Ishikawa (cell line): Measurements from ENCODE around the gene ITPRIPL2.

ENCODE experiments used
- CEBPB ChIP-seq: IDR thresholded peaks from 2 replicates; pipeline ENCODE4 v1.6.1; 2012
- CREB1 ChIP-seq: IDR thresholded peaks from 2 replicates; pipeline ENCODE4 v1.6.1; 2012; ENCODE audit warnings: low read depth
- EGR1 ChIP-seq: IDR thresholded peaks from 2 replicates; pipeline ENCODE4 v1.6.1; 2012
- EP300 ChIP-seq: IDR thresholded peaks from 2 replicates; pipeline ENCODE4 v1.6.1; 2012; ENCODE audit warnings: borderline replicate concordance
- FOXM1 ChIP-seq: IDR thresholded peaks from 2 replicates; pipeline ENCODE4 v1.6.1; 2012; ENCODE audit warnings: low read depth, borderline replicate concordance
- NFIC ChIP-seq: IDR thresholded peaks from 2 replicates; pipeline ENCODE4 v1.6.1; 2012
- RAD21 ChIP-seq: IDR thresholded peaks from 2 replicates; pipeline ENCODE4 v1.6.1; 2012; ENCODE audit warnings: low read depth
- TAF1 ChIP-seq: IDR thresholded peaks from 2 replicates; pipeline ENCODE4 v1.6.1; 2012; ENCODE audit warnings: low read depth, mild to moderate bottlenecking
- TCF12 ChIP-seq: IDR thresholded peaks from 2 replicates; pipeline ENCODE4 v1.6.1; 2012; ENCODE audit warnings: low read depth
- TEAD4 ChIP-seq: IDR thresholded peaks from 2 replicates; pipeline ENCODE4 v1.6.1; 2012
- USF1 ChIP-seq: IDR thresholded peaks from 2 replicates; pipeline ENCODE4 v1.6.1; 2012
- YY1 ChIP-seq: IDR thresholded peaks from 2 replicates; pipeline ENCODE4 v1.6.1; 2012; ENCODE audit warnings: low read depth
- ZBTB7A ChIP-seq: IDR thresholded peaks from 2 replicates; pipeline ENCODE4 v1.6.1; 2012; ENCODE audit warnings: low read depth
- TF ChIP-seq, protein P1 (sequence below): IDR thresholded peaks from 2 replicates; pipeline ENCODE4 v1.6.1; 2012; ENCODE audit warnings: low read depth, mild to moderate bottlenecking
- TF ChIP-seq, protein P2 (sequence below): IDR thresholded peaks from 2 replicates; pipeline ENCODE4 v1.6.1; 2012

Gene ITPRIPL2

DNA sequence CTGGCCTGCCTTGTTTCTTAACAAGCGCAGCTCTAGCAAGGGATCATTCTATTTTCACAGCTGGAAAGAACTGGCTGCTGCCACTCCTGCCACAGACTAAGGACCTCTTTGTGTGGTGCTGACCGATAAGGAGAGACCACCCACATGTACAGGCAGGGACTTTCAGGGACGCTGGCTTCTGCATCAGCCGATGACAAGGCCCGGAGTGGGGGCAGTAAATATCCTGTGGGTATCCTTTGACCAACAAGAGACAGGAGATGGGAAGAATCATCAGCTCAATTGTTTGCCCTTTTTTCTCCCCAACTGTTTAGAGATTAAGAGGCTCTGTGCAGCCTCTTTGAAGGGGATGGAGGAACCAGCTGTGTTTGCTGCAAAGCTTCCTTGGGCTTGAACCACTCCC, 9.2 kb upstream of the ITPRIPL2 start:
- TF ChIP-seq CEBPB, result no peak
- TF ChIP-seq YY1, result no peak
- no peak for TF ChIP-seq USF1
- TF ChIP-seq, protein P1, sequence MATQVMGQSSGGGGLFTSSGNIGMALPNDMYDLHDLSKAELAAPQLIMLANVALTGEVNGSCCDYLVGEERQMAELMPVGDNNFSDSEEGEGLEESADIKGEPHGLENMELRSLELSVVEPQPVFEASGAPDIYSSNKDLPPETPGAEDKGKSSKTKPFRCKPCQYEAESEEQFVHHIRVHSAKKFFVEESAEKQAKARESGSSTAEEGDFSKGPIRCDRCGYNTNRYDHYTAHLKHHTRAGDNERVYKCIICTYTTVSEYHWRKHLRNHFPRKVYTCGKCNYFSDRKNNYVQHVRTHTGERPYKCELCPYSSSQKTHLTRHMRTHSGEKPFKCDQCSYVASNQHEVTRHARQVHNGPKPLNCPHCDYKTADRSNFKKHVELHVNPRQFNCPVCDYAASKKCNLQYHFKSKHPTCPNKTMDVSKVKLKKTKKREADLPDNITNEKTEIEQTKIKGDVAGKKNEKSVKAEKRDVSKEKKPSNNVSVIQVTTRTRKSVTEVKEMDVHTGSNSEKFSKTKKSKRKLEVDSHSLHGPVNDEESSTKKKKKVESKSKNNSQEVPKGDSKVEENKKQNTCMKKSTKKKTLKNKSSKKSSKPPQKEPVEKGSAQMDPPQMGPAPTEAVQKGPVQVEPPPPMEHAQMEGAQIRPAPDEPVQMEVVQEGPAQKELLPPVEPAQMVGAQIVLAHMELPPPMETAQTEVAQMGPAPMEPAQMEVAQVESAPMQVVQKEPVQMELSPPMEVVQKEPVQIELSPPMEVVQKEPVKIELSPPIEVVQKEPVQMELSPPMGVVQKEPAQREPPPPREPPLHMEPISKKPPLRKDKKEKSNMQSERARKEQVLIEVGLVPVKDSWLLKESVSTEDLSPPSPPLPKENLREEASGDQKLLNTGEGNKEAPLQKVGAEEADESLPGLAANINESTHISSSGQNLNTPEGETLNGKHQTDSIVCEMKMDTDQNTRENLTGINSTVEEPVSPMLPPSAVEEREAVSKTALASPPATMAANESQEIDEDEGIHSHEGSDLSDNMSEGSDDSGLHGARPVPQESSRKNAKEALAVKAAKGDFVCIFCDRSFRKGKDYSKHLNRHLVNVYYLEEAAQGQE, result no peak
- no peak for TF ChIP-seq TEAD4
- TF ChIP-seq EP300, result no peak
- TF ChIP-seq RAD21, result no peak
- no peak for TF ChIP-seq EGR1
- no peak for TF ChIP-seq TAF1

DNA sequence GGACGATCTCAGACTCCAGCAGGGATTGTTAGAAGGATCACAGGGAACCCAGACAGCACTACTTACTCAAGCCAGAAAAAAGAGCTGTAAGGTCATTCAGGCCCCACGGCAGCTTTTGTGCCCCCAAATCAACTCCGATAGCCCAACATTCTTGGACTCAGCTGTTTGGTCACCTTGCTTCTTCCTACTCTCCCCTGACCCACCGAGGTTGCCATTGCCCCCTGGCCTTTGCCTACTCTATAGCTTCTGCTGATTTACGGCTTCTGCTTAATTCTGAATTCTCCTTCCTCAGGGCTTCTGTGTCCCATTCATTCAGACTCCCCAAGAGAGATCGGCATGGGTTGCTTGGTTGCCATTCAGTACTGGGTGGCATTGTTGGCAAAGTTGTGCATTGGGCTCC, 8.6 kb upstream of the ITPRIPL2 start:
- TF ChIP-seq FOXM1 (no peak), CEBPB (no peak), NFIC (no peak), ZBTB7A (no peak), USF1 (no peak), EGR1 (no peak), TEAD4 (no peak), EP300 (no peak)
- TF ChIP-seq, protein P2, sequence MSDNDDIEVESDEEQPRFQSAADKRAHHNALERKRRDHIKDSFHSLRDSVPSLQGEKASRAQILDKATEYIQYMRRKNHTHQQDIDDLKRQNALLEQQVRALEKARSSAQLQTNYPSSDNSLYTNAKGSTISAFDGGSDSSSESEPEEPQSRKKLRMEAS, result no peak

- TF ChIP-seq, protein P1, result no peak
- no peak for TF ChIP-seq EGR1
- no peak for TF ChIP-seq TEAD4
- no peak for TF ChIP-seq NFIC
- no peak for TF ChIP-seq FOXM1
- TF ChIP-seq TAF1, result no peak
Observed at GRCh38 chr16:19105891-19106624, 7.7 kb upstream of the ITPRIPL2 start.

- TF ChIP-seq RAD21, result no peak
- TF ChIP-seq, protein P1, result no peak
- no peak for TF ChIP-seq YY1
- TF ChIP-seq EP300, result no peak
- TF ChIP-seq CREB1, result no peak
- no peak for TF ChIP-seq TCF12
- TF ChIP-seq TAF1, result no peak
- TF ChIP-seq FOXM1, result no peak
- no peak for TF ChIP-seq ZBTB7A
Observed at GRCh38 chr16:19106625-19107020, 7.1 kb upstream of the ITPRIPL2 start.

DNA sequence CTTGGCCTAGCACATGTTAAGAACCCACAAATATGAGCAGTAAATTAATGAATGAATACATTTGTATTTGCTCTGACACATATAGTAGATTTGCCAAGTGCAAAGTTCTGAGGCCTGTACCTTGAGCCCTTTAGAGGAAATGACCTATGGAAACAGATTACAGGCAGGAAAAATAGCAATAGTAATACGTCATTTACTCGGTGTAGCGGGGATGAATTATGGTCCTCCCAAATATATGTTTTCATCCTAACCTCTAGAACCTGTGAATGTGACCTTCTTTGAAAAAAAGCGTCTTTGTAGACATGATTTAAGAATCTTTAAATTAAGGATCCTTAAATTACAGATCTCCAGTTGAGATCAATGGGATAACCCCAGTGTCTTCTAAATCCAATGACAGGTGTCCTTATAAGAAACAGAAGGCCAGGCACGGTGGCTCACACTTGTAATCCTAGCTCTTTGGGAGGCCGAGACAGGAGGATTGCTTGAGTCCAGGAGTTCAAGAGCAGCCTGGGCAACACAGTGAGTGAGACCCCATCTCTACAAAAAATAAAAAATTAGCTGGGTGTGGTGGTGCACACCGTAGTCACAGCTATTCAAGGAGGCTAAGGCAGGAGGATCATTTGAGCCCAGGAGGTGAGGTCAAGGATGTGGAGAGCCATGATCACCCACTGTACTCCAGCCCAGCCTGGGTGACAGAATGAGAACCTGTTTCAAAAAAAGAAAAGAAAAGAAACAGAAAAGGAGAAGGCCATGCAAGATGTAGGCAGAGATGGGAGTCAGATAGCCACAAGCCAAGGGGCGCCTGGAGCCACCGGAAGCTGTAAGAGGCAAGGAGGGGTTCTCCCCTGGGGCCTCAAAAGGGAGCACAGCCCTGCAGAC, 5.1 kb upstream of the ITPRIPL2 start:
- TF ChIP-seq, protein P2, result no peak
- TF ChIP-seq, protein P1, result no peak
- TF ChIP-seq CREB1 (no peak), CEBPB (no peak), EP300 (no peak), TEAD4 (no peak), FOXM1 (no peak), EGR1 (no peak), TAF1 (no peak)
